ENCODE results near the gene ATRNL1. TPM values are rescaled to one million over a fixed set of nuclear protein-coding genes. Genes with fewer than 3 reads are reported as not detected.

ATRNL1 gene
- total RNA-seq, 1 experiment from 2014 or later: not detected

DNA sequence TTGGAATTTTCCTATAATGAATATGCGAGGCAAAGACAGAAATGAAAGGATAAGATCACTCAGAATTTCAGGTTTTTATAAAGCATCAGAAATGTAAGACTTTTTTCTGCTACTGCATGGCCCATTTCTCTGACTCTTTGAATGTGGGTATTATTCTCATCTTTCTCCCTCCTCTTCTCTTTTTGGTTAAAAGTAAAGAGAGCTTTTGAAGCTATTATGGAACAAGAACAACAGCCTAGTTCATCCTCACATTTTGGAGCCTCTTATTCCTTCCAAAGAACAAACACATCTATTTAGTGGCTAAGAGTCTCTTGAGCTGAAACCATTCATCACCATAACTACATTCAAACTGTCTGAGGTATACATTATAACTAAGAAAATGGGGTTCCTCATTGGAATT lies 19.4 kb upstream of the ATRNL1 start:
- BruUV-seq (replicated peaks): no TSS peak
- H3K27me3 Mint-ChIP-seq (ENCODE audit: insufficient read depth, unreplicated experiment): peaks cover 10% of the 10 kb centered on the region
- CTCF ChIA-PET: interaction anchor here (0.7 kb wide), 1 partner anchor 196 kb away, joined by 3 read pairs; no protein-coding TSS in a partner anchor
- H3K27me3 ChIP-seq (replicated peaks; ENCODE audit: control insufficient read depth, insufficient read depth, low read length): no peaks in the 10 kb centered on the region; the same call in 1 of the 2 replicates
- H3K36me3 ChIP-seq (ENCODE audit: control insufficient read depth, insufficient read depth, low read length): no peaks in the 10 kb centered on the region
- H3K9me3 Mint-ChIP-seq (ENCODE audit: unreplicated experiment): no peaks in the 10 kb centered on the region
- intact Hi-C loops (cut with micrococcal nuclease; ENCODE audit: unreplicated experiment): no loop called here
- no peak overlapping the region for H3K4me3 ChIP-seq (ENCODE audit: low read depth, low read length)
- no peak overlapping the region for H3K27ac Mint-ChIP-seq (ENCODE audit: unreplicated experiment)
- H3K4me1 ChIP-seq: no peaks in the 10 kb centered on the region
- POLR2A ChIA-PET: no interaction called here
- no peaks in the 10 kb centered on the region for H3K4me1 Mint-ChIP-seq (ENCODE audit: low read depth, unreplicated experiment)
- DNase-seq: no peak
- H3K9me3 ChIP-seq: no peaks in the 10 kb centered on the region
- TF ChIP-seq, protein P1, sequence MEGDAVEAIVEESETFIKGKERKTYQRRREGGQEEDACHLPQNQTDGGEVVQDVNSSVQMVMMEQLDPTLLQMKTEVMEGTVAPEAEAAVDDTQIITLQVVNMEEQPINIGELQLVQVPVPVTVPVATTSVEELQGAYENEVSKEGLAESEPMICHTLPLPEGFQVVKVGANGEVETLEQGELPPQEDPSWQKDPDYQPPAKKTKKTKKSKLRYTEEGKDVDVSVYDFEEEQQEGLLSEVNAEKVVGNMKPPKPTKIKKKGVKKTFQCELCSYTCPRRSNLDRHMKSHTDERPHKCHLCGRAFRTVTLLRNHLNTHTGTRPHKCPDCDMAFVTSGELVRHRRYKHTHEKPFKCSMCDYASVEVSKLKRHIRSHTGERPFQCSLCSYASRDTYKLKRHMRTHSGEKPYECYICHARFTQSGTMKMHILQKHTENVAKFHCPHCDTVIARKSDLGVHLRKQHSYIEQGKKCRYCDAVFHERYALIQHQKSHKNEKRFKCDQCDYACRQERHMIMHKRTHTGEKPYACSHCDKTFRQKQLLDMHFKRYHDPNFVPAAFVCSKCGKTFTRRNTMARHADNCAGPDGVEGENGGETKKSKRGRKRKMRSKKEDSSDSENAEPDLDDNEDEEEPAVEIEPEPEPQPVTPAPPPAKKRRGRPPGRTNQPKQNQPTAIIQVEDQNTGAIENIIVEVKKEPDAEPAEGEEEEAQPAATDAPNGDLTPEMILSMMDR (IDR thresholded peaks at IDR 0.05; ENCODE audit: insufficient read depth in 1 of 2, low read depth in 1 of 2, low read length in 1 of 2, severe bottlenecking in 1 of 2, unreplicated experiment in 1 of 2): no peak
- H3K4me3 Mint-ChIP-seq (ENCODE audit: unreplicated experiment): no peak overlapping the region
- no peaks in the 10 kb centered on the region for H3K36me3 Mint-ChIP-seq (ENCODE audit: insufficient read depth, unreplicated experiment)

DNA sequence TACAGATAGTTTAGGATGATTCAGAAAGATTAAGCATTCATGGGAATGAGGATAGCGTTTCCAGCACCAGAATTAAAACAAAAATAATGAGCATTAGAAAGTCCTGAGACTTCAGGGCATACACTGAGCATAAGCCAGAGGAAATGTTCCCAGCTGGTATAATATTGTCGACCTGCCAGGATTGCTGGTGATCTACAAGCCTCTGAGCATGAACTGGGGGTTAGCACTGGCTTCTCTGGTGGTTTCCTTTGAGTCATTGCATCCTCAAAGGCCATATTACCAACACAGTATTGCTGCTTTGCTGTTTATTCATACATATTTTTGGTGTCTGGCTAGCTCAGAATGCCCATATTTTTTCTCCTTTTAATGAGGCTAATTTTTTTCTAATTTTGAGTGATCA lies 10.7 kb upstream of the ATRNL1 start:
- peaks cover 23% of the 10 kb centered on the region for H3K9me3 Mint-ChIP-seq (ENCODE audit: unreplicated experiment)
- peaks cover 13% of the 10 kb centered on the region for H3K27me3 Mint-ChIP-seq (ENCODE audit: insufficient read depth, unreplicated experiment)
- Histone ChIP-seq H3K4me3 (ENCODE audit: low read depth, low read length) (no peak overlapping the region), H3K27me3 (replicated peaks; ENCODE audit: control insufficient read depth, insufficient read depth, low read length) (no peaks in the 10 kb centered on the region), H3K9me3 (peaks cover 6% of the 10 kb centered on the region), H3K36me3 (ENCODE audit: control insufficient read depth, insufficient read depth, low read length) (no peaks in the 10 kb centered on the region), H3K4me1 (no peaks in the 10 kb centered on the region)
- no peak for DNase-seq
- TF ChIP-seq, protein P1 (IDR thresholded peaks at IDR 0.05; ENCODE audit: insufficient read depth in 1 of 2, low read depth in 1 of 2, low read length in 1 of 2, severe bottlenecking in 1 of 2, unreplicated experiment in 1 of 2): no peak
- no peak overlapping the region for H3K4me3 Mint-ChIP-seq (ENCODE audit: unreplicated experiment)
- BruUV-seq (replicated peaks): no TSS peak
- ChIA-PET CTCF (no interaction called here), POLR2A (no interaction called here)
- H3K4me1 Mint-ChIP-seq (ENCODE audit: low read depth, unreplicated experiment): no peaks in the 10 kb centered on the region
- intact Hi-C loops (cut with micrococcal nuclease; ENCODE audit: unreplicated experiment): no loop called here
- H3K27ac Mint-ChIP-seq (ENCODE audit: unreplicated experiment): no peak overlapping the region
- H3K36me3 Mint-ChIP-seq (ENCODE audit: insufficient read depth, unreplicated experiment): no peaks in the 10 kb centered on the region

DNA sequence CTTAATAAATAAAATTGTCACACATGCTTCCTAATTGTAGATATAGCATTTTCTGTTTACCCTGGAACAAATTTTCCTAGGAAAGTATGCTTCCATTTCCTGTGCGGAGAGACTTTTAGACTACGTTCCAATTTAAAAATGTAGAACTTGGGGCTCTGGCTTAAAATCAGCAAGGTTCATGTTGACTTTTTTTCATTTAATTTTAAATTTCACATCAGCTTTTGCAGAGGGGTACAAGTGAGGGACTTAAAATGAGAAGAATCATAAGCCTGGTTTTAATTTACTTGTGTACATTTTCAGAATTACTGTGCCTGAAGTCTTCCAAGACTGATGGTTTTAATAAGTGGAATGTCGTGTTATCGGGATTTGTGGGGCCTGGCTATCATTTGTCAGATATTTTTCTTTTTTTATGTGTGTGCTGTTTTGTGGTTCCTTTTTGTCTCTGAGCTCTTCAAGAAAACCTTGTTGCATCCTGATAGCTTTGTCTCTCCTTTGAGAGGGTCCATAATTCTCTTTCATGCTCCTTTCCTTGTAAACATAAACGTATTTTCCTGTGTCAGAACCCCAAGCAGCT lies 8.8 kb upstream of the ATRNL1 start:
- Histone ChIP-seq H3K4me3 (ENCODE audit: low read depth, low read length) (no peak overlapping the region), H3K27me3 (replicated peaks; ENCODE audit: control insufficient read depth, insufficient read depth, low read length) (no peaks in the 10 kb centered on the region), H3K4me1 (no peaks in the 10 kb centered on the region), H3K9me3 (peaks cover 11% of the 10 kb centered on the region), H3K36me3 (ENCODE audit: control insufficient read depth, insufficient read depth, low read length) (no peaks in the 10 kb centered on the region)
- DNase-seq: no peak
- ChIA-PET POLR2A (no interaction called here), CTCF (no interaction called here)
- H3K27me3 Mint-ChIP-seq (ENCODE audit: insufficient read depth, unreplicated experiment): peaks cover 17% of the 10 kb centered on the region
- H3K4me3 Mint-ChIP-seq (ENCODE audit: unreplicated experiment): no peak overlapping the region
- no peak overlapping the region for H3K27ac Mint-ChIP-seq (ENCODE audit: unreplicated experiment)
- H3K9me3 Mint-ChIP-seq (ENCODE audit: unreplicated experiment): peaks cover 21% of the 10 kb centered on the region
- intact Hi-C loops (cut with micrococcal nuclease; ENCODE audit: unreplicated experiment): no loop called here
- no peaks in the 10 kb centered on the region for H3K4me1 Mint-ChIP-seq (ENCODE audit: low read depth, unreplicated experiment)
- TF ChIP-seq, protein P1 (IDR thresholded peaks at IDR 0.05; ENCODE audit: insufficient read depth in 1 of 2, low read depth in 1 of 2, low read length in 1 of 2, severe bottlenecking in 1 of 2, unreplicated experiment in 1 of 2): no peak
- no peaks in the 10 kb centered on the region for H3K36me3 Mint-ChIP-seq (ENCODE audit: insufficient read depth, unreplicated experiment)
- no TSS peak for BruUV-seq (replicated peaks)

Measured in Caco-2 (cell line).